ENCODE data around the gene NPDC1.

GRCh38 chr9:137064880-137065164 lies 18.8 kb upstream of the NPDC1 start:
- TF ChIP-seq POLR2A (IDR thresholded peaks at IDR 0.05) = no peak
- TF ChIP-seq, protein P1, sequence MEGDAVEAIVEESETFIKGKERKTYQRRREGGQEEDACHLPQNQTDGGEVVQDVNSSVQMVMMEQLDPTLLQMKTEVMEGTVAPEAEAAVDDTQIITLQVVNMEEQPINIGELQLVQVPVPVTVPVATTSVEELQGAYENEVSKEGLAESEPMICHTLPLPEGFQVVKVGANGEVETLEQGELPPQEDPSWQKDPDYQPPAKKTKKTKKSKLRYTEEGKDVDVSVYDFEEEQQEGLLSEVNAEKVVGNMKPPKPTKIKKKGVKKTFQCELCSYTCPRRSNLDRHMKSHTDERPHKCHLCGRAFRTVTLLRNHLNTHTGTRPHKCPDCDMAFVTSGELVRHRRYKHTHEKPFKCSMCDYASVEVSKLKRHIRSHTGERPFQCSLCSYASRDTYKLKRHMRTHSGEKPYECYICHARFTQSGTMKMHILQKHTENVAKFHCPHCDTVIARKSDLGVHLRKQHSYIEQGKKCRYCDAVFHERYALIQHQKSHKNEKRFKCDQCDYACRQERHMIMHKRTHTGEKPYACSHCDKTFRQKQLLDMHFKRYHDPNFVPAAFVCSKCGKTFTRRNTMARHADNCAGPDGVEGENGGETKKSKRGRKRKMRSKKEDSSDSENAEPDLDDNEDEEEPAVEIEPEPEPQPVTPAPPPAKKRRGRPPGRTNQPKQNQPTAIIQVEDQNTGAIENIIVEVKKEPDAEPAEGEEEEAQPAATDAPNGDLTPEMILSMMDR (IDR thresholded peaks at IDR 0.05) = no peak
